ENCODE measurements around the gene BRAF. TPM values are rescaled to one million over a fixed set of nuclear protein-coding genes. Genes with fewer than 3 reads are reported as not detected.
"Not testable (repeated sequence)": the region's sequence is repeated elsewhere in the genome, so short reads cannot be mapped to it uniquely, and the experiment has no call there.

Gene BRAF
- total RNA-seq, 2 experiments from 2014 or later, result 26.7 to 28.5 TPM

DNA sequence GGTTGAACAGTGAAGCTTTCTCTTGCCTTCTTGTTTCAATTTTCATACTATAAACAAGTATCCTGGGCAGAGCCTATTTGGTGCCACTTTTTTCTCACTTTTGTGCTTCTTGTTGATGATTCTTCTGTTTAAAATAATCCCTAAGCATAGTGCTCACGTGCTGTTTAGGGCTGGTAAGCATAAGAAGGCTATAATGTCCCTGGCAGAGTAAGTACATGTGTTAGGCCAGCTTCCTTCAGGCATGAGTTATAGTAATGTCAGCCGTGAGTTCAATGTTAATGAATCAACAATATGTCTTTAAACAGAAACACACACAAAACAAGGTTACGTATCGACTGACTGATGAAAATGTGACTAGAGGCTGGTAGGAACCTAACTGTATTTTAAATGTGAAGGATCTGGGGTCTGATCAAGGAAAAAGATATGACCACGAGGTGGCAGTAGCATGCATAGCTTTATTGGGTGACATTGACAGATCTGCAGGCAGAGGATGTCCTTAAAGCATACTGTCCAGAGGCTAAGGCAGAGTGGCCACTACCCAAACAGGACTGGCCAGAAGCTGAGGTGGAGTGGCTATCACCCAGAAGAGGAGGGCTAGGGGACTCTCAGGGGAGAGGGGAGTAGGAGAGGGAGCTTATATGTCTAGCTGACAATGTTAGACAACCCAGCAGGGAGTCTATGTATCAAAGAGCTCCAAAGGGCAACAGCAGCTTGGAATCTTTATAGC, 113.7 kb downstream of the BRAF start:
- Mint-ChIP-seq H3K4me1 (ENCODE audit: low read depth) (no peaks in the 10 kb centered on the region), H3K27me3 (ENCODE audit: low read depth) (no peaks in the 10 kb centered on the region), H3K9me3 (ENCODE audit: insufficient read depth) (no peaks in the 10 kb centered on the region), H3K27ac (no peak overlapping the region), H3K36me3 (ENCODE audit: low read depth) (no peaks in the 10 kb centered on the region), H3K4me3 (no peak overlapping the region)
- ChIA-PET POLR2A (interaction anchor here (1.6 kb wide), 1 partner anchor 203 kb away, joined by 6 read pairs; no protein-coding TSS in a partner anchor), CTCF (interaction anchor here (0.6 to 5.7 kb wide), 40 partner anchors 8 to 927 kb away, joined by 3 to 97 read pairs (median 5); partner anchors contain the start of genes BRAF, MRPS33 and SSBP1)
- ATAC-seq (peak; percentile 94), DNase-seq (peak; percentile 77)

DNA sequence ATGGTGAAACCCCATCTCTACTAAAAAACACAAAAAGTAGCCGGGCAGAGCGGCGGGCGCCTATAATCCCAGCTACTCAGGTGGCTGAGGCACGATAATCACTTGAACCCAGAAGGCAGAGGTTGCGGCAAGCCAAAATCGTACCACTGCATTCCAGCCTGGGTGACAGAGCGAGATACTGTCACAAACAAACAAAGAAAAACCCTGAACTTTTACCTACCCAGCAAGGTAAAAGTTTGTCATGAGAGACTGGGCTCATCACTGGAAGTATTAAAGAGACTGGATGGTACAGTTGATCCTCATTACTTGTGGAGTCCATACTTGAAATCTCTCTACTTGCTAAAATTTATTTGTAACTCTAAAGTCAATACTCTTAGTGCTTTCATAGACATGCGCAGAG, 114.3 kb downstream of the BRAF start:
- Mint-ChIP-seq H3K4me1 (ENCODE audit: low read depth) (no peaks in the 10 kb centered on the region), H3K9me3 (ENCODE audit: insufficient read depth) (no peaks in the 10 kb centered on the region), H3K27ac (no peak overlapping the region), H3K27me3 (ENCODE audit: low read depth) (no peaks in the 10 kb centered on the region), H3K4me3 (no peak overlapping the region), H3K36me3 (ENCODE audit: low read depth) (no peaks in the 10 kb centered on the region)
- ATAC-seq (no peak), DNase-seq (no peak)
- POLR2A ChIA-PET, result interaction anchor here (1.6 kb wide), 1 partner anchor 204 kb away, joined by 6 read pairs; no protein-coding TSS in a partner anchor
- CTCF ChIA-PET, result interaction anchor here (0.8 to 5.7 kb wide), 30 partner anchors 7 to 927 kb away, joined by 3 to 97 read pairs (median 6); partner anchors contain the start of genes BRAF, MRPS33 and SSBP1

DNA sequence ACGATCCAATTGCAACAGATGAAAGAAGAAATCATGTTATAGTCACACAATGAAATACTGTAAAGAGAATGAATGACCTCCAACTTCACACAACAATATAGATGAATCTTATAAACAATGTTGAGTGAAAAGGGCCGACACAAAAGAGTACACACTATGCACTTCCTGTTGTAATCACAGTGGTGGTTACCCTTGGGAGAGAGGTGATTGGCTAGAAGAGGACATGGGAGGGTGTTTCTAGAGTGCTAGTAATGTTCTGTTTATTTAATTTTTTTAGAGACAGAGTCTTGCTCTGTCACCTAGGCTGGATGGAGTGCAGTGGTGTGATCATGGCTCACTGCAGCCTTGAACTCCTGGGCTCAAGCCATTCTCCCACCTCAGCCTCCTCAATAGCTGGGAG, 145.8 kb downstream of the BRAF start:
- no peak overlapping the region for H3K4me3 Mint-ChIP-seq
- H3K4me1 Mint-ChIP-seq (ENCODE audit: low read depth), result peaks cover 5% of the 10 kb centered on the region
- DNase-seq, result no peak
- no peaks in the 10 kb centered on the region for H3K27me3 Mint-ChIP-seq (ENCODE audit: low read depth)
- ChIA-PET POLR2A (no interaction called here), CTCF (no interaction called here)
- H3K36me3 Mint-ChIP-seq (ENCODE audit: low read depth), result peaks cover 20% of the 10 kb centered on the region
- H3K9me3 Mint-ChIP-seq (ENCODE audit: insufficient read depth), result no peaks in the 10 kb centered on the region
- H3K27ac Mint-ChIP-seq, result no peak overlapping the region
- no peak for ATAC-seq

DNA sequence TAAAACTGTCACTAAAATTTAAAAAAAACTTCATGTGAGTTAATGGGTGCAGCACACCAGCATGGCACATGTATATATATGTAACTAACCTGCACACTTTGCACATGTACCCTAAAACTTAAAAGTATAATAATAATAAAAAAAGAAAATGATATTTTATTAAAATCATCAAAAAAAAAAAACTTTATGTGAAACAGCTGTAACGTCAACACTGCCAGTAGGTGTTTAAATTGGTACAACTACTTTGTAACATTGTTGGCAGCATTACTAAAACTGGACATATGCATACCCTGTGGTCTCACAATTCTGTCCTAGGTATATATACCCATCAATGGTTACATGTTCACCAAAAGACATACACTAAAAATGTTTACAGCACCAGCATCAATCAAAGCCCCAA, 146.2 kb downstream of the BRAF start:
- Mint-ChIP-seq H3K4me1 (ENCODE audit: low read depth) (peaks cover 5% of the 10 kb centered on the region), H3K36me3 (ENCODE audit: low read depth) (peaks cover 20% of the 10 kb centered on the region), H3K4me3 (no peak overlapping the region), H3K9me3 (ENCODE audit: insufficient read depth) (no peaks in the 10 kb centered on the region), H3K27me3 (ENCODE audit: low read depth) (no peaks in the 10 kb centered on the region), H3K27ac (no peak overlapping the region)
- DNase-seq (no peak), ATAC-seq (no peak)
- CTCF ChIA-PET, result no interaction called here
- POLR2A ChIA-PET, result no interaction called here

DNA sequence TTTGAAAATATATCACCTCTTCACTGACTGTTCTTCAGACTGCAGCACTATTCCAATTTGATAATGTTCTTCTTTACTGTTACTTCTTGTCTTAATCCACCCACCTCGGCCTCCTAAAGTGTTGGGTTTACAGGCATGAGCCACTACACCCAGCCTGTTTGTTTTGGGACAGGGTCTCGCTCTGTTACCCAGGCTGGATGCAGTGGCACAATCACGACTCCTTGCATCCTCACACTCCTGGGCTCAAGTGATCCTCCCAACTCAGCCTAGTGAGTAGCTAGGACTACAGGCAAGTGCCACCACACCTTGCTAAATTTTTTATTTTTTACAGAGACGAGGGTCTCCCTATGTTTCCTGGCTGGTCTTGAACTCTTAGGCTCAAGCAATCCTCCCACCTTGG, 150.4 kb downstream of the BRAF start:
- ChIA-PET CTCF (interaction anchor here (1.5 kb wide), 1 partner anchor 36 kb away, joined by 4 read pairs; no protein-coding TSS in a partner anchor), POLR2A (interaction anchor here (0.6 kb wide), 2 partner anchors 225 to 808 kb away, joined by 3 to 5 read pairs; no protein-coding TSS in a partner anchor)
- peaks cover 5% of the 10 kb centered on the region for H3K4me1 Mint-ChIP-seq (ENCODE audit: low read depth)
- DNase-seq (no peak), ATAC-seq (no peak)
- H3K27me3 Mint-ChIP-seq (ENCODE audit: low read depth), result no peaks in the 10 kb centered on the region
- H3K36me3 Mint-ChIP-seq (ENCODE audit: low read depth), result peaks cover 22% of the 10 kb centered on the region
- H3K9me3 Mint-ChIP-seq (ENCODE audit: insufficient read depth), result no peaks in the 10 kb centered on the region
- no peak overlapping the region for H3K27ac Mint-ChIP-seq
- no peak overlapping the region for H3K4me3 Mint-ChIP-seq

DNA sequence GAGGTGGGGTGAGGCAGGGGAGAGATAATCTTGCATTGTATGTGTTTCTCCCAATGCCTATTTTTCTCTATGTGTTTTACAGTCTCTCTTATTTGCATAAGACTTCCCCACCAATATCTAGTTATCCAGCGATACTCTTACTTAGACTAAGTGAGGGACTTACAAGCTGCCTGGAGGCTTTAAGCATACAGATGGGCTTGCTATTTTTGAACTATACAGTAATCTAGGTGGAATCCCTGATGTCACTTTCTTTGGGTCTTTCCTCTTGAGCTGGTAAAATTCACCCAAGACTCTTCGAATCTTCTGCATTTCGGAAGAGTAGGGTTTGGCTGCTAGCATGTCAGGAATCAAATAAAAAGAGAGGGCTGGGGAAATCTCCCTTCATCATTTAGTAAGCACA, 151.6 kb downstream of the BRAF start:
- Mint-ChIP-seq H3K36me3 (ENCODE audit: low read depth) (peaks cover 27% of the 10 kb centered on the region), H3K27me3 (ENCODE audit: low read depth) (no peaks in the 10 kb centered on the region), H3K9me3 (ENCODE audit: insufficient read depth) (no peaks in the 10 kb centered on the region), H3K4me1 (ENCODE audit: low read depth) (no peaks in the 10 kb centered on the region), H3K27ac (no peak overlapping the region), H3K4me3 (no peak overlapping the region)
- ChIA-PET POLR2A (no interaction called here), CTCF (no interaction called here)
- no peak for ATAC-seq
- DNase-seq, result no peak

DNA sequence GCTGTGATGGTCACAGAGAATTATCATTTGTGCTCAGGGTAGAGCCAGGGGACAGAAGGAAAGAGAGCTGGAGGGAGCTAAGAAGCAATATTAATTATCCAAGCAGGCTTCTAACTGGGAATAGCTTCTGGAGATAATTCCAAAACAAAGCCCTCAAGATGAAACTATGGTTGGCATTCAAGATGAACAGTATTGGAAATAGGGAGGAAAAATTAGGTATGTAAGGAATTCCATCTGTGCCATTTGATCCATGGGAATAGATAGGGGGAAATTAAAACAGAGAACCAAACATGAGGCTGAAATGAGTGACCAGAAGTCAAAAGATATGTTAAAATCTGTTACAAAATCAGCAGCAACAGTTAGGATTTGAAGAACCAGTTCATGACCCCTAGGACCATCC, 152.9 kb downstream of the BRAF start:
- DNase-seq (no peak), ATAC-seq (no peak)
- Mint-ChIP-seq H3K4me1 (ENCODE audit: low read depth) (no peaks in the 10 kb centered on the region), H3K27ac (no peak overlapping the region), H3K9me3 (ENCODE audit: insufficient read depth) (no peaks in the 10 kb centered on the region), H3K27me3 (ENCODE audit: low read depth) (no peaks in the 10 kb centered on the region), H3K36me3 (ENCODE audit: low read depth) (peaks cover 32% of the 10 kb centered on the region), H3K4me3 (no peak overlapping the region)
- POLR2A ChIA-PET, result no interaction called here
- CTCF ChIA-PET, result no interaction called here

DNA sequence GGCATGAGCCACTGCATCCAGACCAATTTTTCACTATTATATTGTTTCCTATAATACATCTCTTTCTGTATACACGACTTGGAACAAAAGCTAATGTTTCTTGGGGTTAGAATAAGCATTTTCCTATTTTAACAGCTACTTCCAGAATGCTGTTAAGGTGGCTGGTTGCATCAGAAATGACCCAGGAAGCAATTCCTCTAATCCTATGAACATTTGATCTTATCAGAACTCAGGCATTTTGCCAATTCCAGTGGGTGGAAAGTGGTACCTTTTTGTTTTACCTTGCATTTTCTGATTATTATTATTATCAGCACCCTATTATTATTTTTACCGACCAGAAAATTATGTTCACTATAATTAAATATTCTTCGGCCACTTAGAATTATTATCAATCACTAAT, 154.9 kb downstream of the BRAF start:
- ChIA-PET CTCF (no interaction called here), POLR2A (no interaction called here)
- H3K9me3 Mint-ChIP-seq (ENCODE audit: insufficient read depth), result no peaks in the 10 kb centered on the region
- H3K4me3 Mint-ChIP-seq, result no peak overlapping the region
- H3K27me3 Mint-ChIP-seq (ENCODE audit: low read depth), result no peaks in the 10 kb centered on the region
- peaks cover 26% of the 10 kb centered on the region for H3K36me3 Mint-ChIP-seq (ENCODE audit: low read depth)
- DNase-seq, result no peak
- H3K4me1 Mint-ChIP-seq (ENCODE audit: low read depth), result no peaks in the 10 kb centered on the region
- H3K27ac Mint-ChIP-seq, result no peak overlapping the region
- no peak for ATAC-seq

DNA sequence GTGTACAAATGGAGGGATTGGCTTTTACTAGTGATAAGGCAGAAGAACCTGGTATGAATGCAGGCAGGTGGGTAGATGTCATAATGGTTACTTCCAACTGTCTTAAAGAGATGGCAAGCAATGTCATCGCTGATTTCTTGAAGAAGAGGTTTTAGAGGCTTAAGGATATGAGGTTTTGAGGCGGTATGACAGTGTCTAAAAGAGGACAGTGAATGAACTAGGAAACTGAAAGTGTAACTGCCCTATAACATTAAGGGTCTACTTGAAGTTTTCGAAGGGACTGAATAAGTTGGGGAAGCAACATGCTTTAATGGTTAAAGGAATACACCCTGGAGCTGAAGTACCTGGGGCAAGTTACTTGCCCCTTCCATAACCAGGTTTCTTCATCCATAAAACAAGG, 157.3 kb downstream of the BRAF start:
- Mint-ChIP-seq H3K27ac (no peak overlapping the region), H3K9me3 (ENCODE audit: insufficient read depth) (no peaks in the 10 kb centered on the region), H3K36me3 (ENCODE audit: low read depth) (peaks cover 27% of the 10 kb centered on the region), H3K4me1 (ENCODE audit: low read depth) (no peaks in the 10 kb centered on the region), H3K4me3 (no peak overlapping the region), H3K27me3 (ENCODE audit: low read depth) (no peaks in the 10 kb centered on the region)
- ChIA-PET POLR2A (no interaction called here), CTCF (no interaction called here)
- ATAC-seq (no peak), DNase-seq (no peak)

DNA sequence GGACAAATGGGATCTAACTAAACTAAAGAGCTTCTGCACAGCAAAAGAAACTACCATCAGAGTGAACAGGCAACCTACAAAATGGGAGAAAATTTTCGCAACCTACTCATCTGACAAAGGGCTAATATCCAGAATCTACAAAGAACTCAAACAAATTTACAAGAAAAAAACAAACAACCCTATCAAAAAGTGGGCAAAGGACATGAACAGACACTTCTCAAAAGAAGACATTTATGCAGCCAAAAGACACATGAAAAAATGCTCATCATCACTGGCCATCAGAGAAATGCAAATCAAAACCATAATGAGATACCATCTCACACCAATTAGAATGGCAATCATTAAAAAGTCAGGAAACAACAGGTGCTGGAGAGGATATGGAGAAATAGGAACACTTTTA, 159.3 kb downstream of the BRAF start:
- H3K4me3 Mint-ChIP-seq; H3K9me3 Mint-ChIP-seq (ENCODE audit: insufficient read depth); H3K4me1 Mint-ChIP-seq (ENCODE audit: low read depth); H3K27ac Mint-ChIP-seq; CTCF ChIA-PET; POLR2A ChIA-PET; H3K27me3 Mint-ChIP-seq (ENCODE audit: low read depth); DNase-seq; ATAC-seq: not testable (repeated sequence)
- peaks cover 27% of the 10 kb centered on the region for H3K36me3 Mint-ChIP-seq (ENCODE audit: low read depth)

DNA sequence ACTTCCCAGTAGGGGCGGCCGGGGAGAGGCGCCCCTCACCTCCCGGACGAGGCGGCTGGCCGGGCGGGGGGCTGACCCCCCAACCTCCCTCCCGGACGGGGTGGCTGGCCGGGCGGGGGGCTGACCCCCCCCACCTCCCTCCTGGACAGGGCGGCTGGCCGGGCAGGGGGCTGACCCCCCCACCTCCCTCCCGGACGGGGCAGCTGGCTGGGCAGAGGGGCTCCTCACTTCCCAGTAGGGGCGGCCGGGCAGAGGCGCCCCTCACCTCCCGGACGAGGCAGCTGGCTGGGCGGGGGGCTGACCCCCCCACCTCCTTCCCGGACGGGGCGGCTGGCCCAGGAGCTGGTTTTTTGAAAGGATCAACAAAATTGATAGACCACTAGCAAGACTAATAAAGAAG, 161.6 kb downstream of the BRAF start:
- DNase-seq; POLR2A ChIA-PET; H3K27ac Mint-ChIP-seq; H3K9me3 Mint-ChIP-seq (ENCODE audit: insufficient read depth); ATAC-seq; H3K27me3 Mint-ChIP-seq (ENCODE audit: low read depth); CTCF ChIA-PET; H3K4me1 Mint-ChIP-seq (ENCODE audit: low read depth); H3K4me3 Mint-ChIP-seq: not testable (repeated sequence)
- H3K36me3 Mint-ChIP-seq (ENCODE audit: low read depth), result peaks cover 28% of the 10 kb centered on the region

DNA sequence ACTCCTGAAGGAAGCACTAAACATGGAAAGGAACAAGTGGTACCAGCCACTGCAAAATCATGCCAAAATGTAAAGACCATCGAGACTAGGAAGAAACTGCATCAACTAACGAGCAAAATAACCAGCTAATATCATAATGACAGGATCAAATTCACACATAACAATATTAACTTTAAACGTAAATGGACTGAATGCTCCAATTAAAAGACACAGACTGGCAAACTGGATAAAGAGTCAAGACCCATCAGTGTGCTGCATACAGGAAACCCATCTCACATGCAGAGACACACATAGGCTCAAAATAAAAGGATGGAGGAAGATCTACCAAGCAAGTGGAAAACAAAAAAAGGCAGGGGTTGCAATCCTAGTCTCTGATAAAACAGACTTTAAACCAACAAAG, 163.4 kb downstream of the BRAF start:
- H3K9me3 Mint-ChIP-seq (ENCODE audit: insufficient read depth); ATAC-seq; H3K27me3 Mint-ChIP-seq (ENCODE audit: low read depth); H3K27ac Mint-ChIP-seq; CTCF ChIA-PET; H3K4me1 Mint-ChIP-seq (ENCODE audit: low read depth); H3K4me3 Mint-ChIP-seq; DNase-seq; POLR2A ChIA-PET: not testable (repeated sequence)
- H3K36me3 Mint-ChIP-seq (ENCODE audit: low read depth), result peaks cover 21% of the 10 kb centered on the region

DNA sequence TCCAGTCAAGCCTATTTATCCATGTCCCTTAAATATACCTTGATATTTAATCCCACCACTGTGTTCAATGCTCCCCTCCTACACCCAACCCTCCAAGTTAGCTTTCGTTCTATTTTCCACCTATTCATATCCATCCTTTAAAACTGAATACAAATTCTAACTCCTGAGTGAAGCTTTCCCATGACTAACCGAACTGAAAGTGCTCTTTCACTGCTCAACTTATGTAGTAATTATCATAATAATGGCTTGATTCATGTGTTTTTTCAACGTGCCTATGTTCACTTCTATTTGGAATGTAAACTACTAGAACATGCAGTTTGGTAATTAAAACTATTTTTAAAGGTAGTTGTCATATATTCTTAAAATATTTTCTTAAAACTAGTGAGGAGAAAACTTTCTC, 170.2 kb downstream of the BRAF start:
- DNase-seq, result no peak
- Mint-ChIP-seq H3K4me1 (ENCODE audit: low read depth) (no peaks in the 10 kb centered on the region), H3K27ac (no peak overlapping the region), H3K27me3 (ENCODE audit: low read depth) (no peaks in the 10 kb centered on the region), H3K9me3 (ENCODE audit: insufficient read depth) (no peaks in the 10 kb centered on the region), H3K4me3 (no peak overlapping the region), H3K36me3 (ENCODE audit: low read depth) (peaks cover 7% of the 10 kb centered on the region)
- ChIA-PET CTCF (no interaction called here), POLR2A (no interaction called here)
- ATAC-seq, result no peak

All from activated CD8-positive, alpha-beta T cell treated with anti-CD3 and anti-CD28 coated beads, Interleukin-2, amount 10 ng/mL, durations not matched to agents 7 days and 5 days (primary cell).